OCI-LY1 (cell line): ENCODE data around the gene SLC13A5.

Experiments
- H2AFZ ChIP-seq: fragments of 200-600 bp; sonication (generic), shearing (Covaris generic); 2 replicates; pipeline ENCODE4 v1.6.0; 2014; ENCODE audit warnings: antibody characterized with exemption, mild to moderate bottlenecking, low read length
- H3F3A ChIP-seq: fragments of 200-600 bp; sonication (generic), shearing (Covaris generic); 2 replicates; pipeline ENCODE4 v1.6.0; 2014; ENCODE audit warnings: mild to moderate bottlenecking, antibody characterized with exemption, low read length, moderate library complexity; ENCODE audit not compliant: insufficient read depth
- H3K27ac ChIP-seq: fragments of 200-600 bp; sonication (generic); 2 replicates; pipeline ENCODE4 v1.5.1; 2014; ENCODE audit warnings: low read length, mixed run types, mild to moderate bottlenecking, low read depth; ENCODE audit not compliant: poor library complexity, severe bottlenecking
- H3K27me3 ChIP-seq: fragments of 200-600 bp; sonication (generic); 2 replicates; pipeline ENCODE4 v1.6.0; 2014; ENCODE audit warnings: antibody characterized with exemption, mild to moderate bottlenecking, low read length, moderate library complexity; ENCODE audit not compliant: insufficient read depth
- H3K36me3 ChIP-seq: fragments of 200-600 bp; sonication (generic); 2 replicates; pipeline ENCODE4 v1.6.1; 2014; ENCODE audit warnings: mild to moderate bottlenecking, antibody characterized with exemption, low read length, moderate library complexity, mixed read lengths; ENCODE audit not compliant: insufficient read depth
- H3K4me1 ChIP-seq: fragments of 200-600 bp; sonication (generic); 2 replicates; pipeline ENCODE4 v1.5.1; 2014; ENCODE audit warnings: mild to moderate bottlenecking, low read length, moderate library complexity; ENCODE audit not compliant: insufficient read depth, severe bottlenecking
- H3K4me2 ChIP-seq: fragments of 200-600 bp; sonication (generic), shearing (Covaris generic); 2 replicates; pipeline ENCODE4 v1.6.1; 2014; ENCODE audit warnings: low read length
- H3K4me3 ChIP-seq: fragments of 200-600 bp; sonication (generic); 2 replicates; pipeline ENCODE4 v1.5.1; 2014; ENCODE audit warnings: low read length, low read depth, mild to moderate bottlenecking, mixed read lengths; ENCODE audit not compliant: poor library complexity, severe bottlenecking
- H3K79me2 ChIP-seq: fragments of 200-600 bp; shearing (Covaris generic); 2 replicates; pipeline ENCODE4 v1.6.1; 2016; ENCODE audit warnings: mixed run types, low read length, mixed read lengths; ENCODE audit not compliant: insufficient read depth
- H3K9ac ChIP-seq: fragments of 200-600 bp; sonication (generic), shearing (Covaris generic); 2 replicates; pipeline ENCODE4 v1.6.1; 2014; ENCODE audit warnings: mild to moderate bottlenecking, low read length, mixed read lengths
- H3K9me2 ChIP-seq: fragments of 200-600 bp; sonication (generic), shearing (Covaris generic); 2 replicates; pipeline ENCODE4 v1.6.1; 2014; ENCODE audit warnings: low read depth, mild to moderate bottlenecking, low read length, mixed read lengths
- H3K9me3 ChIP-seq: fragments of 200-600 bp; shearing (Covaris generic); 2 replicates; pipeline ENCODE4 v1.6.1; 2014; ENCODE audit warnings: low read length, mixed read lengths
- H4K20me1 ChIP-seq: fragments of 200-600 bp; sonication (generic), shearing (Covaris generic); 2 replicates; pipeline ENCODE4 v1.6.0; 2016; ENCODE audit warnings: mild to moderate bottlenecking, low read length; ENCODE audit not compliant: insufficient read depth
- CTCF ChIP-seq: fragments of 200-600 bp; sonication (generic), shearing (Covaris generic); IDR thresholded peaks from 2 replicates; pipeline ENCODE4 v1.5.1; 2017; ENCODE audit warnings: mild to moderate bottlenecking, antibody characterized with exemption, low read length, moderate library complexity, mixed read lengths
- EZH2 ChIP-seq: fragments of 200-600 bp; sonication (generic), shearing (Covaris generic); IDR thresholded peaks from 2 replicates; pipeline ENCODE4 v1.8.0; 2017; ENCODE audit warnings: borderline replicate concordance, mixed run types, mild to moderate bottlenecking, antibody characterized with exemption, low read length, moderate library complexity, mixed read lengths

Gene SLC13A5

GRCh38 chr17:6668219-6668618 is 45.0 kb downstream of the SLC13A5 start:
- no peaks in the 10 kb centered on the region for H3K9me3 ChIP-seq
- no peak overlapping the region for H2AFZ ChIP-seq

DNA sequence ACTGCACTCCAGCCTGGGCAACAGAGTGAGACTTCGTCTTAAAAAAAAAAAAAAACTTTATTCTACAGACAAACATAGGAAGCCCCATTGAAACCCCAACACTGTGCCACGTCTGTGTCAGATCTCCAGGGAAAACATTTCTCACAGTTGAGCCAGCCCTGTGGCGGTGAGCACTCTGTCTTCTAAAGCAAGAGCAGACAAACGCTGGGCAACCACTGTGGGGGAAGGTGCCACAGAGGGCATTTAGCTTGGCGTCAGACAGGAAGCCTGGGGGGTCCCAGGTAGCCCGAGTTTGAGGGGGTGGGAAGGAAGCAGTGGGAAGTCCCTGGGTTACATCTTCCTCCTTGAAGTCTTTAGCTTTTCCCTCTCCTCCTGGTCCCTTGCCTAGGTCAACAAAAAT is 45.7 kb downstream of the SLC13A5 start:
- H3K27ac ChIP-seq = no peak overlapping the region
- no peaks in the 10 kb centered on the region for H3F3A ChIP-seq
- H3K79me2 ChIP-seq = no peaks in the 10 kb centered on the region
- H4K20me1 ChIP-seq = no peaks in the 10 kb centered on the region
- no peaks in the 10 kb centered on the region for H3K9me2 ChIP-seq
- H3K9me3 ChIP-seq = no peaks in the 10 kb centered on the region
- no peak overlapping the region for H3K9ac ChIP-seq
- H3K4me1 ChIP-seq = no peaks in the 10 kb centered on the region
- no peak overlapping the region for H2AFZ ChIP-seq
- no peak overlapping the region for H3K4me3 ChIP-seq
- 0 out of 2 replicates have a peak, but pooled peaks cover 4% of the 10 kb centered on the region for H3K36me3 ChIP-seq
- H3K4me2 ChIP-seq = no peak overlapping the region
- no peaks in the 10 kb centered on the region for H3K27me3 ChIP-seq
- no peak for TF ChIP-seq CTCF
- TF ChIP-seq EZH2 = no peak

More at GRCh38 chr17:6668219-6668618, 45.0 kb downstream of the SLC13A5 start:
- Histone ChIP-seq H3K79me2 (no peaks in the 10 kb centered on the region), H3K4me2 (no peak overlapping the region), H3K4me1 (no peaks in the 10 kb centered on the region), H4K20me1 (no peaks in the 10 kb centered on the region), H3K27ac (no peak overlapping the region), H3K4me3 (no peak overlapping the region), H3K27me3 (no peaks in the 10 kb centered on the region), H3K9ac (no peak overlapping the region), H3F3A (no peaks in the 10 kb centered on the region), H3K36me3 (0 out of 2 replicates have a peak, but pooled peaks cover 4% of the 10 kb centered on the region), H3K9me2 (no peaks in the 10 kb centered on the region)
- TF ChIP-seq EZH2 (no peak), CTCF (no peak)

GRCh38 chr17:6666557-6666956 is 46.6 kb downstream of the SLC13A5 start:
- Histone ChIP-seq H3K4me1 (peaks cover under 1% of the 10 kb centered on the region), H4K20me1 (no peaks in the 10 kb centered on the region), H3K36me3 (0 out of 2 replicates have a peak, but pooled peaks cover 5% of the 10 kb centered on the region), H3K27me3 (no peaks in the 10 kb centered on the region), H2AFZ (no peak overlapping the region), H3K4me3 (no peak overlapping the region), H3K27ac (no peak overlapping the region), H3K79me2 (no peaks in the 10 kb centered on the region), H3K4me2 (no peak overlapping the region), H3K9ac (no peak overlapping the region), H3K9me2 (no peaks in the 10 kb centered on the region), H3K9me3 (no peaks in the 10 kb centered on the region), H3F3A (no peaks in the 10 kb centered on the region)
- TF ChIP-seq EZH2 = no peak
- no peak for TF ChIP-seq CTCF
